ENCODE data around the gene MYEOV.

The MYEOV gene

DNA sequence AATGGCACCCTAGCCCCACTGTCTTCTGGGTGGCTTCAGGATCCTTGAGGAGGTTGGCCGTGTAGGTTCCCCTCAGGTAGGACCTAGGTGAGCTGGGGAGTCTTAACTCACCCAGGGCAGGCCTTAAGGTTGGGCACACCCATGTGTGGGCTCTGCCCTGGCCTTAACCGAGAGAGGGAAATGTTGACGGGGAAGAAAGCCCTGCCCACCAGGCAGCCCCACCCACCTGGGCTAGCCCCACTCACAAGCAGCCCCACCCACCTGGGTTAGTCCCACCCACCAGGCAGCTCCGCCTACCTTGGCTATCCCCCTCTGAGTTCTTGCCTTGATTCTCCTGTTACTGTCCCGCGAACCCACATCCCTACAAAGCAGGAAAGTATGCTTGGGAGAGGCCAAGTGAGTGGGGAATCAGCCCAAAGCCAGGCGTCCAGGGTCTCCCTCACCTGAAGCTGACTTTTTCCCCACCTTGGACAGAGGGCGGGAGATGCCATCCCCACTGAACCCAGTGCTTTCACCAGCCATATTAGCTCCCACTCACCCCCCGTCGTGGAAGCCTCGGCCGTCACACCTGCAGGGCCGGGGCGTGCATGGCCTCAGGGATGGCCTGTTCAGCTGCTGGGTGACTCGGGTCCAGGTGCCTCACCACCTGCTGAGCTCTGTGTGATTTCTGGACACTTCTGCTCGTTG lies at the start of gene MYEOV:
MYEOV (plus strand) TSS at position 337 of the 687 bp plus-strand sequence. CDS start 1,200 bp downstream, outside the sequence.
- peak within 1 kb of the TSS in 10 of 21 experiments; percentile 1 to 49 (median 34) for H3K27ac ChIP-seq

DNA sequence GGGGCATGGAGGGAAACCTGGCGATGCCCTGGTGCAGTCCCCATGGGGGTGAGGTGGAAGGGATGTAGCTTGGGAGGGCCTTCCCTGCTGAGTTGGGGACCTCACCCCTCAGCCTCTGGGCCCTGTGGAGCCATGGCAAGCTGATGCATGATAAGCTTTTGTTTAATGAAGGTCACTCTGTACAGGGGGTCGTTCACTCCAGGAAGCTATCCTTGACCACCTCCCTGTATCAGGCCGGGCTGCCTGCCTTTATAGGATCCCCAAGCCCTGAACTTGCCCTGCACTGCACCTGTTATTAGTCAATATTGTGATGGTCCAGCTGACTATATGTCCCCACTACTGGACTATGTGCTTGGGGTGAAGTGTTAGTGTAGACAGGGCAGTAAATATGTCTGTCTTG lies 49.7 kb upstream of the MYEOV start:
- Histone ChIP-seq H3K27ac (no peak overlapping the region), H3K4me3 (no peak overlapping the region)

More for the DNA sequence above, at the start of gene MYEOV:
- peak within 1 kb of the TSS in 1 of 7 experiments; percentile 15 for H3K4me3 ChIP-seq

DNA sequence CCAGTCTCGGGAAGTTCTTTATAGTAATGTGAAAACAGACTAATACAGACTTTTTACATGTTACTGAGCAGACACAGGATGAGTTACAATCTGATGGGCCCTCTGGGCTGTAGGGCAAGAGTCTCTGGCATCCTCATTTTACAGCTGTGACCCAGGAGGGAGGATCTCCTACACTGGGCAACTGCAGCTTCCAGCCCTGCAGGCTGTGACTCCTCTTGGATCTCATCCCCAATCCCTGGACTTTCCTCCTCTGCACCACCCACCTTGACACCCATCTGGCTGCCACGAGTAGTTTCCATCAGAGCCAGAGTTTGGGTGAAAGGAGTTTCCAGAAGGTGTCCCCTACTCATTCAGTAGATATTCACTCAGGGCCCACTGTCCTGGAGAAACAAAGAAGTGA lies 48.9 kb upstream of the MYEOV start:
- Histone ChIP-seq H3K27ac (no peak overlapping the region), H3K4me3 (no peak overlapping the region)

DNA sequence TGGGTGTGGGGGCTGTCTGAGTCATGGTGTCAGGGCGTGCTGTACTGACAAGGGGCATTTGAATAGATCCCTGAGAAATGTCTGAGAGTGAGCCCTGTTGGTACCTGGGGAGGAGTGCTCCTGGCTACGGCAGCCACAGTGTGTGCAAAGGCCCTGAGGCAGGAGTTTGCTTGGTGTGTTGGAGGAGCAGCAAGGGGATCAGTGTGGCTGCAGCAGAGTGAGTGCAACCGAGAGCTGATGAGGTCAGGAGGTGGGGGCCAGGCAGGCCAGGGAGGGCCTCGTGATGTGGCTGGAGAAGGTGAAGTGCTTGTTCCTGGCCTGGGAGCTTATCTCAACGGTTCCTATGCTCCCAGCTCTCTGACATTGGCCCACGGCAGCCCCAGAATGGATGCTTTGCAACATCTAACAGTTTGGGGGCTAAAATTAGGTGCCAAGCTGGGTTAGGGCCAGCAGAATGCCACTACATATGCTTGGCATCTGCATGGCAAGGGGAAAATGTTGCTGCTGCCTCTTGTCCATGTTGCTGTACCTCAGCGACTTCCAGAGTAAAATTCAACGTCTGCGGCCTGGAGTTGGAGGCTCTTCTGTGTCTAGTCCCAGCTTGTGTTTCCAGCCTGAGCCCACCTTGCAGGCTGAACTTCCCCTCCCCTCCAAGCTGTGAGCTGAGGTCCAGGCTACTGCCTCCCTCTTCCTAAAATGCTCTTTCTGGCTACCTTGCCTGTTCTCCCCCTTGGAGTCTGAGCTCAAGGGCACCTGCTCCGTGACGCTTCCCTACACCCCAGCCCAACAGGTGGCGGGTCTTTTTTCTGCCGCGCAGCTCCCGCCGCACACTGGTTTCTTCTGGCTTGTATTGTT lies 48.2 kb upstream of the MYEOV start:
- H3K4me3 ChIP-seq, result no peak overlapping the region
- no peak overlapping the region for H3K27ac ChIP-seq

DNA sequence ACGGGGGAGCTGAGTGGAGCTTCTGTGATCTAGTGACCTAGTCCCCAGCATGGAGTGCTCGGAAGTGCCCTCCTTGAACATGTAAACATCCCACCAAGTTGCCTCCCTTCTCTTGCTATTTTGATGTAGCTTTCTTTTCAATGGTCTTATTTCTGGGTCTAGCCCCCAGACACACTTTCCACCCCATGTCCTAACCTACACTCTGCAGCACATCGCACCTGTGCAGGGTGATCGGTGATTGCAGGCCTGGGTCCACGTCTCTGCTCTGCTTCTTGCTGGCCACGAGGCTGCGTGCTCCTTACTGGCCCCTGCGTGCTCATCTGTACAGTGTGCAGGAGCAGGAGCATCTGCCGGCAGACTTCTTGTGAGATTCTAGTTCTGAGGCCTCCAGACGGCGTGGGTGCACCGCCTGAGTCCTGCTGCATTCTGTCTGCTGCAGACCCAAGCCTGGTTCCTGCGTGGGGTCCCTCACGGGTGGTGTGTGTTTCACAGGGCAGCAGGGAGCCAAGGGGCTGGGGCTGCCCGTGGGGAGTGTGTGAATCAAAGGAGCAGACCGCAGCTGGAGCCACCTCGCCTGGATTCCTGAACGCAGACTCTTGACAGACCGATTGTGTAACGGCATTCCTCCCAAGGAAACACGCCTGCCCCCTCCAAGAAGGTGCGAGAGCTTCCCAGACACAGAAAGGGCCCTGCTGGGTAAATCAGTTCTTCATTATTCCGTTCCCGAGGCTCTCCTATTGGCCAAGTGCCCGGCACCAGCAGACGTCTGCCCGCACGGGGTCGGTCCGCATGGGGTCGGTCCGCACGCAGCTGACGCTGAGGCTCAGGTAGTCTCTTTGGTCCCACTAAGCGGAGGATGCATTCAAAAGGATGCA lies 44.4 kb upstream of the MYEOV start:
- no peak overlapping the region for H3K27ac ChIP-seq
- no peak overlapping the region for H3K4me3 ChIP-seq

DNA sequence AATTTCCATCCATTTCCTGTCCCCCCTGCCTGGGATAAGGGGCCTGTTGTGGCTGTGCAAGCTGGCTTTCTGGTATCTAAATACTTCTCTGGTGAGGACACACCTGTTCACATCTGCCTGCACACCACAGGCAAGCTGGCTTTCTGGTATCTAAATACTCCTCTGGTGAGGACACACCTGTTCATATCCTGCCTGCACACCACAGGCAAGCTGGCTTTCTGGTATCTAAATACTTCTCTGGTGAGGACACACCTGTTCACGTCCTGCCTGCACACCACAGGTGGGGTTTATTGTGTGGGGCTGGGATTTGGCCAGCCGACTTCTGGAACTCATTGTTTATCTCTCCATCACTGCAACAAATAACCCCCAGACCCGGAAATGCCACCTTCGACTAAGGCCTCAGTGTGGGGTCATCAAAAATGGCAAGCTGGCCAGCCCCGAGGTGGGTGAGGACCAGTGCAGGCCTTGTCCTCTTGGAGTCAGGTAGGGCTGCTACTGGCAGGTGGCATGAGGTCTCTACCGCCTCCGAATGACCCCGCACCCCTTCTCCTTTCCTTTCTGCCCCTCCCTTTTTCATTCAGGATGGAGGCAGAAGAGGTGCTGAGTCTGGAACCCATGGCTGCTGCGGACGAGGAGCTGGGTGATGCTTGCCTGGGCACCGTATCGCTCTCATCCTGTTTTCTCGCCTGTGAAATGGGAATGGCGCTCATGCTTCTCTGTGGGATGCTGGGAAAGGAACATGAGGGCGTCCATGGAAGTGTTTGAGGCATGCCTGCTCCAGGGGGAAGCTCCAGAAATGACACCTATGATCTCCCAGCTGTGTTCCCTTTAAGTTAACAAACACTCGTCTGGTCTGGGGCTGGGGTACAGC lies 43.5 kb upstream of the MYEOV start:
- H3K4me3 ChIP-seq, result no peak overlapping the region
- H3K27ac ChIP-seq, result peak overlapping the region in 6 of 21 experiments; percentile 5 to 81 (median 60)

DNA sequence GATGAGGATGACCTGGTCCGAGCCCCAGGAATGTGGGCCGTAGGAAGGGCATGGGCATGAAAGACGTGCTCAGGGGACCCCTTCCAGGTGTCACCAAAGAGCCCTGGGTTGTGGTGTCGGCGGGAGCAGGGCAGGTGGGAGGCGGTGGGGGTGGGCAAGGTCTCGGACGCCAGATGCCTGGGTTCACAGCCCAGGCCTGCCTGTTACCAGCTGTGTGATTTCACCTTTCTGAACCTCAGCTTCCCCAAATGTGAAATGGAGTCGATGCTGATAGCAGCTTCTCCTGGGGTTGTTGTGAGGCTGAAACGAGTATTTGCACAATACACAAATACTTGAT lies 42.9 kb upstream of the MYEOV start:
- H3K27ac ChIP-seq, result peak overlapping the region in 7 of 21 experiments; percentile 5 to 86 (median 74)
- no peak overlapping the region for H3K4me3 ChIP-seq

DNA sequence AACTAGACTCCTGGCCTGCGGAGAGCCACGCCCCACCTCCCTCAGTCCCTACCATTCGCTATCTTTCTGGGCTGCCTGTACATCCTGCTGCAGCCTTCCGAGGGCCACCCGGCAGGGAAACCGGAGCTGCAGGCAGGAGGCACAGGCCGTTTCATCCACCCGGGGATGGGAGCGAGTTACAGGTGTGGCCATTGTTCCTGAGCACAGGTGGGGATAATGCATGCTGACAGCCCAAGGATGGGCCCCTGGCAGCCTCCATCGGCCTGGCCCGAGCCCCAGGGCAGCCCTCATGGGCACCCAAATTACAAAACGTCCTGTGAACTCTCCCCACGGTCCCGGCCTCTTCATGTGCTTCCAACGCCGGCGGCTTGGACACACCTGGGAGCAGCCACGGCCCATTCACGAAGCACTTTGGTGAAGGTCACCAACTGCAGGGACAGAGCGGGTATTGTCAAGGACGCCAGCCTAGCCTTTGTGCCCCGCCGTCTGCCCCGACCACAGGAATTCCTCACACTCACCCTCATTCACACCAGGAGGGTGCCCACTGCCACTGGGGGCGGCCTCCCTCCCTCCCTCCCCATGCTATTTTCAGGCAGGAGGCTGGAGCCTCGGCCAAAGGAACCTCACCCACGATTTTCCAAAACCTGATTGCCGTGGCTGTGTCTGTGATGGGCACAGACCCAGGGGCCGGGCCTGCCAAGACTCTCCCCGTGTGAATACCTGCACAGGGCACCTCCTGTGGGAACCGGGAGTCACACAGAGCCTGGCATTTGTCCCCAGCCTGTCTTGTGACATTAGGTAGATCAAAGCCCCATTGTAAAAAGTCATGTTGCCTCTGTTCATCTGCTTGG lies 42.1 kb upstream of the MYEOV start:
- no peak overlapping the region for H3K4me3 ChIP-seq
- H3K27ac ChIP-seq, result peak overlapping the region in 19 of 21 experiments; percentile 20 to 86 (median 65)

DNA sequence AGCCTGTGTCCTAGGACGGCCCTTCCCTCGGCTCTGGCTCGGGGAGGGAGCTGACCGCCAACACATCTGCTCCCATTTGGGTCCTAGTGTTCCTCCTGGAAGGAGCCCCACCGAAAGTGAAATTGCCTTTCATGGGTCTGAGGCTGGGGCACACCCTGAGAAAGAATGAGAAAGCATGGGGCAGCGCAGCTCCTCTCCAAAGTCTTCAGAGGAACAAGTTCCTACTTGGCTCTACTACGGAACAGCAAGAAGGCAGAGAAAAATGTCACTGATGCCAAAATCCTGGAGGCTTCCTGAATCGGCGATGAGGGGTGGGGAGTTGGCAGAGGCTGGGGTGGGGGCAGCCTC lies 41.5 kb upstream of the MYEOV start:
- peak overlapping the region in 19 of 21 experiments; percentile 20 to 86 (median 65) for H3K27ac ChIP-seq
- no peak overlapping the region for H3K4me3 ChIP-seq

DNA sequence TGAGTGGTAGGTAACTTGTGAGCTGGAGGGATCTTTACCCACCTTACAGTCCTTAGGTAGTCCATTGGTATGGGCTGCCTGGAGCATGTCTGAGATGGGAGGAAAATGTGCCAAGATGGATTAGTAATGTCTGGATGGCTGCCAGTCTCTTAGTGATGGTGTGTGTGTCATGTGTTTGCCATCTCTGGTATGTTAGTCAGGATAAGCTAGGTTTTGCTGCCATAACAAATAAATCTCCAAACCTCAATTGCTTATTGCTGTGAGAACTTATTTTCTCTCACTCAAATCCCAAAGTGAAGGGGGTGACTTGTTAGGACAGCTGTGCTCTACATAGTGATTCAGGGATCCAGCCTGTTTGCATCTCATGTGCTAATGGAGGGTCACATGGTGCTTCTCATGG lies 40.9 kb upstream of the MYEOV start:
- Histone ChIP-seq H3K4me3 (no peak overlapping the region), H3K27ac (peak overlapping the region in 16 of 21 experiments; percentile 31 to 86 (median 68))

DNA sequence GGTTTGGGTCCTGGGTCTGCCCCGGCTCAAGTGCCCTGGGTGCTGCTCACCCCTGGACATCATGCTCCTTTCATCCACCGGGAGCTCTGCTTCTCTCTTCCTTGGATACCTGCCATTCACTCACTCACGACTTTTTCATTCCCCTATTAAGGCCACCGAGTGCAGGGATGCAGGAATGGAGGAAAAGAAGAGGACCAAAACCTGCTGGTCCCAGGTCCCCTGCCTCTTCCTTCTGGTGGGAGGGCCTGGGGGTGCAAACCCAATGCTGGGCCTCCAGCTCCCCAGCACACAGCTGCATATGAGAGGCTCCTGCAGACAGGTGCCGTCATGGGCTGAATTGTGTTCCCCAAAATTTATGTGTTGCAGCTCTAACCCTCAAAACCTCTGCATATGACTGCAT lies 36.8 kb upstream of the MYEOV start:
- H3K27ac ChIP-seq, result no peak overlapping the region

DNA sequence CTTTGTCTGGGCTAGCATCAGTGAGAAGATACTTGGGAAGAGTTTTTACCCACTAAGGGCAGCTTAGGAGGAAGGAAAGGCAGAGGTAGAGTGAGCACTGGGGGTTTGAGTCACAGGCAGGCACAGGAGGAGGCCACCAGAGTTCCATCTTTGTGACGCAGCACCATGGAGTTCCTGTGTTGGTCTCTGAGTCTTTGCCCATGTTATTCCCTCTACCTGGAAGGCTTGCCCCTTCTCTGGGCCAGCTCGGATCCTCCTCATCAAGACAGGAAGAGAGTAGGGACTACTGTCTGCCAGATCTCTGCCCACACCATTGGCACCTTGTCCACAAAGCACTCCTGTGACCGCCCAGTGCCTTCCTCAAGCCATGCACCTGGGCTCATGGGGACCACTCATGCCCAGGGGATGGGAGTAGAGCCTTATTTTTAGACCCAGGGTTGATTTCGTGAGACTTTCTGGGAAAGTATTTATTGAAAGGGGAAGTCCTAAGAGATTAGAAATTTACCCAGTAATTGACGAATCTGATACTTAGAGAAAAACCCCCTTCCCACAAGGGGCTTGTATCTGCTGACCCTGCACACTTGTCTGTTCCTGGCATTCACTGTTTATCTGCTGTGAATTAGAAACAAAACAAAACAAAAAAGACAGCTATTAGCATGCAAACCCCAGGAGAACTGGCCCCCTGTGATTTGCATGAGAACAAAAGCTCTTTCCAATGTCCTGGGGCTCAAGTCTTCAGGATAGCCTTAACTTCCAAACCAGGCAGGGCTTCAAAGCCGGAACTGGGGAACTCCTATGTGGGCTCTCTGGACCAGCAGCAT lies 35.9 kb upstream of the MYEOV start:
- Histone ChIP-seq H3K4me3 (no peak overlapping the region), H3K27ac (no peak overlapping the region)

More for the DNA sequence above, 36.8 kb upstream of the MYEOV start:
- H3K4me3 ChIP-seq, result no peak overlapping the region

DNA sequence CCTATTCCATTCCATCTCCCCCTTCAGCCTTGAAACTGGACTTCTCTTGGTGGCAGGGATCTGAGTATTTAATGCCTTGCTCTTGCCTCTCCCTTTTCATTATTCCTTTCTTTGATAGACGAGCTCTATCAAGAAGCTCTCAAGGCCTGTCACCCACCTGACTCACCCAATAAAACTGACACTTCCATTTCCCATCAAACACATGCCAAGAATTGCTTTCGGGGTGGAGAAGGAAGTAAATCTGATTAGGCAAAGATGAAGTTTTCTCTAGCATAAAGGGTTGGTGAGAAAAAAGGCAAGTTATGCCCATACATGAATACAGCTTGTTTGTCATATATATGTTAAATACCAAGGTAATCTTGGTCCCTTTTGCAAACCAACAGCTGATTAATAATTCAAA lies 34.9 kb upstream of the MYEOV start:
- Histone ChIP-seq H3K4me3 (no peak overlapping the region), H3K27ac (no peak overlapping the region)

DNA sequence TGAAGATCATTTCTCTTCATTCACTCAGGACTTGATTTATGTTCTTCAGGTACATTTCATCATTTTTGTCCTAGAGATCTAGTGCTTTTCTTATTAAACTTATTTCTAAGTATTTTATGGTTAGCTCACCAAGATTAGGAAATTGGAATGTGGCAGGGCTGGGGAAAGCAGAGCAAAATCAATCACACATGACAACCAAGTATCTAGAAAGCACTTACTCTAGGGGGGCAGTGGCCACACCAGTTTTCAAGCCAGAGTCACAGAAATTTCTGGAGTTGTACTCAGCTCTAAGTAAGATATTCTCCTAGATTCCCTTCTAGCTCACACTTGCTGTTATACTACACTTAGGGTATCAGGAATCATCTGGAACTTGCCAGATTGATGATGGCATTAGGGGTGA lies 33.3 kb upstream of the MYEOV start:
- H3K27ac ChIP-seq, result no peak overlapping the region
- no peak overlapping the region for H3K4me3 ChIP-seq

DNA sequence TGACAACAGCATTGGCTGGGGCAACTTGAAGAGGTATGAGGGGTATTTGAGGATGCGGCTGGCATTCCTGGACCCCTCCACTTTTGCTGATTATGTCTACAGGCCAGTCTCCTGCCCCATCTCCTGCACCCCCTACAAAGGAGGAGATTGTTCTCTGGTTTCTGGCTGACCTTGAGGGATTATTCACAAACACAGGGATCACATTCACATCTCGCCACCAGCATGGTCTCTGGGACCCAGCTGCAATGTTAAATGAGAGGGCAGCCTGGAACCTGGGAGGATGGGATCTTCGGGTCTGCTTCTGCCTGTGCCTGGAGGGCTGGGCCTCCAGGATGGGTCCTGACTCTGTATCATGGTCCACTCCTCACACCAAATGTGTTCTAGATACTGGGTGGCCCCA lies 32.8 kb upstream of the MYEOV start:
- no peak overlapping the region for H3K27ac ChIP-seq
- H3K4me3 ChIP-seq, result no peak overlapping the region

DNA sequence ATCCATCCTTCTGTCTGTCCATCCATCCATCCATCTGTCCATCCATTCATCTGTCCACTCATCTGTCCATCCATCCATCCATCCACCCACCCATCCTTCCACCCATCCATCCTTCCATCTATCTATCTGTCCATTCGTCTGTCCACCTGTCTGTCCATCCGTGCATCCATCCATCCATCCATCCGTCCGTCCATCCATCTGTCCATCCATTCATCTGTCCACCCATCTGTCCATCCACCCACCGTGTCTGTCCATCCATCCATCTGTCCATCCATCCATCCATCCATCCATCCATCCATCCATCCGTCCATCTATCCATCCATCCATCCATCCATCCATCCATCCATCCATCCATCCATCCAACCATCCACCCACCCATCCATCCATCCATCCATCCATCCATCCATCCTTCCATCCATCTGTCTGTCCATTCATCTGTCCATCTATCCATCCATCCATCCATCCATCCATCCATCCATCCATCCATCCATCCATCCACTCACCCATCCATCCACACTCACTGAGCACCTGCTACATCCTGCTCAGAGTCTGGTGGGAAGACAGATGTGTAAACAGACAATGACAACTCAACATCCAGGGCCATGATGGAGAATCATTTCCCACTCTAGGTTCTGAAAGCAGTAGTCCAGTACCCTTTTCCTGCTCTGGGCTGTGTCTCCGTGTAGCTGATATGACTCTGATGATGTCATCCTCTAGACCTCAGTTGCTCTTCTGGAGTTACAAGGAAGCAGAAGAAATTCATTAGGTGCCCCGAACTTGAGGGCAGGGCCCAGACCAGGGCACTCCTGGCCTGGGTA lies 30.8 kb upstream of the MYEOV start:
- H3K27ac ChIP-seq, result no peak overlapping the region
- no peak overlapping the region for H3K4me3 ChIP-seq

DNA sequence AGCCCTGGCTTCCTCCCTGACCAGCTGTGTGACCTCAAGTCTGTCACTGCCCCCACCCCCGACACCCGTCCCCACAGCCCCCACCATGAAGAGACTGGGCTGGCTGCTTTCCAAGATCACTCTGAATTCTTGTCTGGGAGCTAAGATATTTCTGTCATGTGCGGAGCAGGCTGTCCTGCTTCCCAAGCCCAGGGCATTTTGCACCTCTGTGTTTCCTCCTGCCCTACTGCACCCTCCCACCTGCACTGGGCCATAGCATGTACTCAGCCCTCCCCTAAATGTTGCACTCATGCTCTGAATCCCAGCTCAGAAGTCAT lies 30.3 kb upstream of the MYEOV start:
- Histone ChIP-seq H3K27ac (no peak overlapping the region), H3K4me3 (no peak overlapping the region)

Data from skin epidermis (tissue), 12 donors.